NOMO-1 treated with DMSO at 0.1 percent for 48 hours (cell line): ENCODE data around the gene TNIP3.
"Not testable (repeated sequence)": the region's sequence is repeated elsewhere in the genome, so short reads cannot be mapped to it uniquely, and the experiment has no call there.

Source experiments
- DNase-seq: peaks from one replicate; lab custom pipeline; 2025; ENCODE audit not compliant: unreplicated experiment; lab: John Stamatoyannopoulos, UW

TNIP3 gene

GRCh38 chr4:121177246-121178137 lies 13.4 kb upstream of the TNIP3 start:
- DNase-seq = peak; percentile 94

- peak; percentile 27 for DNase-seq
These were observed 12.2 kb upstream of the TNIP3 start for GRCh38 chr4:121176082-121176934.

GRCh38 chr4:121171477-121171876 lies 7.4 kb upstream of the TNIP3 start:
- not testable (repeated sequence) for DNase-seq

- DNase-seq = peak; percentile 72
These were observed 4.5 kb upstream of the TNIP3 start for GRCh38 chr4:121168446-121169281.

- no peak for DNase-seq
These were observed 2.9 kb upstream of the TNIP3 start for GRCh38 chr4:121166976-121167375.

- DNase-seq = no peak
These were observed 1.1 kb upstream of the TNIP3 start for GRCh38 chr4:121165206-121165605.

- DNase-seq = peak; percentile 52
These were observed 7.0 kb downstream of the TNIP3 start for GRCh38 chr4:121156822-121157769.

GRCh38 chr4:121155893-121156292 lies 8.2 kb downstream of the TNIP3 start:
- peak; percentile 12 for DNase-seq

- peak; percentile 64 for DNase-seq
These were observed 10.0 kb downstream of the TNIP3 start for GRCh38 chr4:121154103-121154515.

- no peak for DNase-seq
These were observed 12.2 kb downstream of the TNIP3 start for GRCh38 chr4:121151942-121152341.

- no peak for DNase-seq
These were observed 13.6 kb downstream of the TNIP3 start for GRCh38 chr4:121150486-121150885.

- no peak for DNase-seq
These were observed 14.1 kb downstream of the TNIP3 start for GRCh38 chr4:121150003-121150402.

- DNase-seq = no peak
These were observed 15.5 kb downstream of the TNIP3 start for GRCh38 chr4:121148621-121149020.

GRCh38 chr4:121148000-121148399 lies 16.1 kb downstream of the TNIP3 start:
- DNase-seq = no peak

GRCh38 chr4:121146530-121146929 lies 17.6 kb downstream of the TNIP3 start:
- DNase-seq = no peak

- DNase-seq = no peak
These were observed 18.7 kb downstream of the TNIP3 start for GRCh38 chr4:121145430-121145829.

- no peak for DNase-seq
These were observed 20.1 kb downstream of the TNIP3 start for GRCh38 chr4:121144021-121144420.

- no peak for DNase-seq
These were observed 21.0 kb downstream of the TNIP3 start for GRCh38 chr4:121143131-121143530.

- DNase-seq = no peak
These were observed 23.2 kb downstream of the TNIP3 start for GRCh38 chr4:121140716-121141460.
